Activated CD4-positive, CD25-positive, alpha-beta regulatory T cell treated with anti-CD3 and anti-CD28 coated beads, Interleukin-2, amount 50 U/mL, for 24 hours (primary cell): ENCODE results near the gene VWA5B2.

Experiments used
- ATAC-seq, 2 donors: fragments of 150-1000 bp; cut with Tn5 transposase; one replicate each; pipeline ENCODE4 v1.10.0; 2021; ENCODE audit warnings: mild to moderate bottlenecking in 1 of 2, moderate library complexity in 1 of 2

VWA5B2 gene

GRCh38 chr3:184229394-184230080, at the start of gene VWA5B2:
TSS of gene VWA5B2 (plus strand) at chr3:184229585. CDS start at chr3:184230529, 944 bp downstream.
- peak; percentile 93 to 95 for ATAC-seq

- ATAC-seq, result no peak
Observed at GRCh38 chr3:184180165-184180564, 49.2 kb upstream of the VWA5B2 start.

- no peak for ATAC-seq
Observed at GRCh38 chr3:184181596-184181995, 47.8 kb upstream of the VWA5B2 start.

GRCh38 chr3:184183679-184184078, 45.7 kb upstream of the VWA5B2 start:
- ATAC-seq, result no peak

- no peak for ATAC-seq
Observed at GRCh38 chr3:184184546-184185230, 44.7 kb upstream of the VWA5B2 start.

GRCh38 chr3:184185461-184186183, 43.8 kb upstream of the VWA5B2 start:
- ATAC-seq, result peak; percentile 92 to 93

GRCh38 chr3:184186184-184186901, 43.0 kb upstream of the VWA5B2 start, which contains the start of gene ABCF3:
TSS of gene ABCF3 (plus strand) at chr3:184186199. CDS start at chr3:184186208, 9 bp downstream.
- ATAC-seq, result peak; percentile 12 to 21

GRCh38 chr3:184186902-184187207, 42.5 kb upstream of the VWA5B2 start:
- ATAC-seq, result no peak

GRCh38 chr3:184188080-184188479, 41.3 kb upstream of the VWA5B2 start:
- no peak for ATAC-seq

- ATAC-seq, result no peak
Observed at GRCh38 chr3:184189421-184189820, 40.0 kb upstream of the VWA5B2 start.

- ATAC-seq, result no peak
Observed at GRCh38 chr3:184192889-184193288, 36.5 kb upstream of the VWA5B2 start.

GRCh38 chr3:184193991-184194539, 35.3 kb upstream of the VWA5B2 start:
- ATAC-seq, result no peak

GRCh38 chr3:184196536-184196935, 32.8 kb upstream of the VWA5B2 start:
- ATAC-seq, result no peak

GRCh38 chr3:184198509-184198908, 30.9 kb upstream of the VWA5B2 start:
- ATAC-seq, result no peak

- ATAC-seq, result no peak
Observed at GRCh38 chr3:184200825-184201224, 28.6 kb upstream of the VWA5B2 start.

- no peak for ATAC-seq
Observed at GRCh38 chr3:184203526-184203925, 25.9 kb upstream of the VWA5B2 start.

GRCh38 chr3:184209146-184209923, 20.1 kb upstream of the VWA5B2 start:
- ATAC-seq, result no peak

GRCh38 chr3:184211297-184211696, 18.1 kb upstream of the VWA5B2 start:
- ATAC-seq, result no peak

GRCh38 chr3:184211718-184212117, 17.7 kb upstream of the VWA5B2 start:
- ATAC-seq, result no peak

GRCh38 chr3:184218814-184219213, 10.6 kb upstream of the VWA5B2 start:
- no peak for ATAC-seq

GRCh38 chr3:184222521-184222920, 6.9 kb upstream of the VWA5B2 start:
- no peak for ATAC-seq

- ATAC-seq, result no peak
Observed at GRCh38 chr3:184223946-184224345, 5.4 kb upstream of the VWA5B2 start.
